Kidney (tissue), 14 donors: ENCODE data around the gene INPP4A. TPM values are rescaled to one million over a fixed set of nuclear protein-coding genes. Genes with fewer than 3 reads are reported as not detected.

Experiments
- DNase-seq, 5 donors: peaks; one replicate each; pipeline ENCODE4 v3.0.0-alpha.2; 2013 to 2020
- FAIRE-seq: peaks from 2 replicates; lab custom pipeline; 2012; peaks lifted over from hg19 to GRCh38; lab: Jason Lieb, UNC
- H3K27ac ChIP-seq, 2 donors: one replicate each; pipeline ENCODE4 v1.7.0; 2013; ENCODE audit warnings: low read depth in 2 of 2, low read length in 2 of 2, inconsistent platforms in 1 of 2
- H3K27me3 ChIP-seq: one replicate; pipeline ENCODE4 v1.7.1; 2013; ENCODE audit warnings: low read length, inconsistent platforms; ENCODE audit not compliant: control insufficient read depth, insufficient read depth
- H3K36me3 ChIP-seq, 3 donors: one replicate each; pipeline versions ENCODE4 v1.7.0 to v1.7.1; 2013; ENCODE audit warnings: low read length in 3 of 3, control low read depth in 1 of 3, inconsistent platforms in 1 of 3; ENCODE audit not compliant: insufficient read depth in 3 of 3, control insufficient read depth in 2 of 3
- H3K4me1 ChIP-seq, 3 donors: one replicate each; pipeline versions ENCODE4 v1.7.0 to v1.7.1; 2013; ENCODE audit warnings: low read length in 3 of 3, inconsistent platforms in 1 of 3, low read depth in 1 of 3; ENCODE audit not compliant: control insufficient read depth in 2 of 3, insufficient read depth in 2 of 3
- H3K4me3 ChIP-seq, 3 donors: one replicate each; pipeline versions ENCODE4 v1.7.0 to v1.8.1; 2013; ENCODE audit warnings: low read length in 3 of 3, control low read depth in 1 of 3, inconsistent platforms in 1 of 3
- H3K9ac ChIP-seq, 3 donors: one replicate each; pipeline versions ENCODE4 v1.7.0 to v1.7.1; 2013; ENCODE audit warnings: low read length in 3 of 3, control low read depth in 1 of 3, inconsistent platforms in 1 of 3
- H3K9me3 ChIP-seq, 3 donors: one replicate each; pipeline versions ENCODE4 v1.7.0 to v1.7.1; 2013; ENCODE audit warnings: low read length in 3 of 3, control low read depth in 1 of 3, inconsistent platforms in 1 of 3; ENCODE audit not compliant: control insufficient read depth in 2 of 3, insufficient read depth in 1 of 3
- intact Hi-C: fragments of 100-400 bp; cut with DNase I; formaldehyde crosslinking; loops from one replicate; pipeline ENCODE4 v1.11.1; 2022
- polyA plus RNA-seq: library from polyadenylated mRNA; stranded (reverse); fragments of 350-450 nt; fragmentation: Illumina TruSeq; extraction: RNeasy Lipid Tissue Mini Kit (QIAGEN cat#74804); gene quantifications from one replicate; pipeline ENCODE4 v1.2.3, GENCODE V29; 2014; ENCODE audit warnings: low read depth, low replicate concordance; ENCODE audit not compliant: insufficient read depth
- total RNA-seq: library from RNA; stranded (reverse); fragmentation: NEBNext Ultra II Directional; extraction: Animal tissue kit (Norgen Biotek cat#: 25700); gene quantifications from one replicate; pipeline ENCODE4 v1.2.1, GENCODE V29; 2021
- TF ChIP-seq, protein P1 (sequence below): IDR thresholded peaks from 3 replicates; pipeline ENCODE4 v1.5.1; 2012; ENCODE audit warnings: mild to moderate bottlenecking, moderate library complexity, borderline replicate concordance; ENCODE audit not compliant: insufficient read depth; ENCODE audit errors: extremely low read depth
- donor health status: control.
- donor health status: control.
- donor health status: control.
- donor health status: control.
- donor health status: control.
- donor health status: DM: yes; HTN: yes; CAD: no.
- donor health status: Normal renal cell carcinoma (clear cell type).

Gene INPP4A
- total and polyA plus RNA-seq, 2 donors from 2014 or later = 4.1 to 27.9 TPM

DNA sequence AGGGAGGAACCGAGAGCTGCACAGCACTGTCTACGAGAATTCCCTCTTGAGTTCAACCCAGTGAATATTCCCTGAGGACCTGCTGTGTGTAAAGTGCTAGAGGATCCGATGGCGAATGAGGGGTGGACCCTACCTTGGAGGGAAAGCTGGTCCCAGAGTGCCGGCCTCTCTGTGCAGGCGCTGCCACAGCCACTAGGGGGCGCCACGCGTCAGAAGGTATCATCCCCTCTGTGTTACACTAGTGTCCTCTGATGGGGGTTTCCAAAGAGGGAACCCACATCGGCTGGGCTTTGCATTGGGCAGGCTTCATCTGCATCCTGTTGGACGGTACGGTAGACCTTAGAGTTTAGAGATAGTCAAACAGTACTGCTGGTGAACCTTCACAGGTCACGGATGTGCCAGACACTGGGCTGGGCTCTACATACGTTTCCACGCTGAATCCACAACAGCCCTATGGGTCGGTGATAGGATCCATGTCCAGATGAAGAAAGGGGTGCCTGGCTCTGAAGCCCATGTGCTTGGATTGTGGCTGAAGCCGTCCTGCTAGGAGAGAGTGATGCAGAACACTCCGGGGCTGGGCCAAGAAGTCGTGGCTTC lies 124.6 kb downstream of the INPP4A start:
- Histone ChIP-seq H3K9me3 (no peaks in the 10 kb centered on the region), H3K27ac (no peak overlapping the region), H3K9ac (no peak overlapping the region), H3K4me1 (no peaks in the 10 kb centered on the region), H3K27me3 (no peaks in the 10 kb centered on the region), H3K36me3 (peaks cover 0 to 20% (median 15%) of the 10 kb centered on the region in 3 donors), H3K4me3 (no peak overlapping the region)
- intact Hi-C loops = no loop called here
- peak in 1 of 5 donors; percentile 33 for DNase-seq
- no peak for FAIRE-seq
- TF ChIP-seq, protein P1, sequence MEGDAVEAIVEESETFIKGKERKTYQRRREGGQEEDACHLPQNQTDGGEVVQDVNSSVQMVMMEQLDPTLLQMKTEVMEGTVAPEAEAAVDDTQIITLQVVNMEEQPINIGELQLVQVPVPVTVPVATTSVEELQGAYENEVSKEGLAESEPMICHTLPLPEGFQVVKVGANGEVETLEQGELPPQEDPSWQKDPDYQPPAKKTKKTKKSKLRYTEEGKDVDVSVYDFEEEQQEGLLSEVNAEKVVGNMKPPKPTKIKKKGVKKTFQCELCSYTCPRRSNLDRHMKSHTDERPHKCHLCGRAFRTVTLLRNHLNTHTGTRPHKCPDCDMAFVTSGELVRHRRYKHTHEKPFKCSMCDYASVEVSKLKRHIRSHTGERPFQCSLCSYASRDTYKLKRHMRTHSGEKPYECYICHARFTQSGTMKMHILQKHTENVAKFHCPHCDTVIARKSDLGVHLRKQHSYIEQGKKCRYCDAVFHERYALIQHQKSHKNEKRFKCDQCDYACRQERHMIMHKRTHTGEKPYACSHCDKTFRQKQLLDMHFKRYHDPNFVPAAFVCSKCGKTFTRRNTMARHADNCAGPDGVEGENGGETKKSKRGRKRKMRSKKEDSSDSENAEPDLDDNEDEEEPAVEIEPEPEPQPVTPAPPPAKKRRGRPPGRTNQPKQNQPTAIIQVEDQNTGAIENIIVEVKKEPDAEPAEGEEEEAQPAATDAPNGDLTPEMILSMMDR = peak; percentile 59

DNA sequence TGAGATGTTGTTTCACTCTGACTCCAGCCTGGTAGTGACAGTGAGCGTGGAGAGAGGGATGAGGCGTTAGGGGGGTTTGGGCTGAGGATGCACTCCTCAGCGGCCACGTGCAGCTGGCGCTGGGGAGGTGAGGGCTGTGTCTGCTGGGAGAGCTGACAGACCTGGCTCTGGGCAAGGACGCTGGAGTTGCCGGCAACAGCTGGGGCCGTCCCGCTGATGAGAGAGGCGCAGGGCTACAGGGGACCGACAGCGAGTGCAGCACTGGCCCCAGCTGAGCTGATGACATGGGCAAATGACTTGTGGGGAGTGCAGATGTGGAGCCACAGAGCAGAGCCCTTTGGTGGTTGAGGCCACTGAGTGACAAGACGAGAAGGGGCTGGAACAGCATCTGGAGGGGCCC lies 125.3 kb downstream of the INPP4A start:
- no peak for DNase-seq
- peaks cover 0 to 20% (median 14%) of the 10 kb centered on the region in 3 donors for H3K36me3 ChIP-seq

DNA sequence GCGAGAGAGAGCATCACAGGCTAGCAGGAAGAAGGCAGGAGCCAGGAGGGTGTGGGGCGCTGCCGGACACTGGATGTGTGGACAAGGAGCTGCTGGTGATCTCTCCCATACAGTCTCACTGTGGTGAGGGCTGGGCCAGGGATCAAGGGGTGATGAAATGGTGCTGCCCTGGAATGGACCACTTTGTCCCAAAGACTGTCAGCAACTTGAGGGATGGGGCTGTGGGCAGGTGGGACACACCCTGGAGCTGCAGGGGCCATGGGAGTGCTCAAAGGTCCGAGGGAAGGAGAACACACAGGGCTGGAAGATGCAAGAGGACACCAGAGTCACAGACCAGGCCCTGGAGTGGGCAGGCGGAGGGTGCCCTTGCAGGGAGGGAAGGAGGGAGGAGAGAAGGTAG lies 125.7 kb downstream of the INPP4A start:
- Histone ChIP-seq H3K36me3 (peaks cover 0 to 20% (median 14%) of the 10 kb centered on the region in 3 donors), H3K9ac (no peak overlapping the region), H3K4me1 (no peaks in the 10 kb centered on the region), H3K9me3 (no peaks in the 10 kb centered on the region), H3K27me3 (no peaks in the 10 kb centered on the region), H3K27ac (no peak overlapping the region), H3K4me3 (no peak overlapping the region)
- TF ChIP-seq, protein P1 = no peak
- FAIRE-seq (no peak), DNase-seq (no peak)
- intact Hi-C loops = no loop called here

More for the DNA sequence above, 125.3 kb downstream of the INPP4A start:
- no peaks in the 10 kb centered on the region for H3K27me3 ChIP-seq
- H3K4me3 ChIP-seq = no peak overlapping the region
- no peak overlapping the region for H3K9ac ChIP-seq
- no peaks in the 10 kb centered on the region for H3K9me3 ChIP-seq
- H3K27ac ChIP-seq = no peak overlapping the region
- intact Hi-C loops = no loop called here
- FAIRE-seq = no peak
- TF ChIP-seq, protein P1 = no peak
- H3K4me1 ChIP-seq = no peaks in the 10 kb centered on the region
